Stomach (tissue), 9 donors: ENCODE results near the gene SGTB. TPM values are rescaled to one million over a fixed set of nuclear protein-coding genes. Genes with fewer than 3 reads are reported as not detected.

ENCODE experiments used
- DNase-seq, 2 donors: peaks; one replicate each; pipeline versions ENCODE4 v3.0.0 to v3.0.0-alpha.2; 2013 to 2019
- H3K27ac ChIP-seq, 5 donors: fragments of 200-600 bp in 4 of 5; sonication (generic) in 4 of 5; one replicate each; pipeline ENCODE4 v1.5.1; 2013 to 2019; ENCODE audit warnings: mild to moderate bottlenecking in 1 of 5, moderate library complexity in 1 of 5
- H3K27me3 ChIP-seq, 3 donors: fragments of 200-600 bp; sonication (generic); one replicate each; pipeline ENCODE4 v1.5.1; 2017 to 2019; ENCODE audit warnings: mixed run types in 1 of 3
- H3K36me3 ChIP-seq, 4 donors: fragments of 200-600 bp; sonication (generic); 1 replicate in 3 of 4; 2 replicates in 1 of 4; pipeline ENCODE4 v1.5.1; 2016 to 2019
- H3K4me1 ChIP-seq, 4 donors: fragments of 200-600 bp; sonication (generic); one replicate each; pipeline ENCODE4 v1.5.1; 2016 to 2019
- H3K4me3 ChIP-seq, 4 donors: fragments of 200-600 bp; sonication (generic) in 3 of 4; one replicate each; pipeline ENCODE4 v1.5.1; 2016 to 2019; ENCODE audit warnings: mild to moderate bottlenecking in 1 of 4
- H3K9me3 ChIP-seq, 4 donors: fragments of 200-600 bp; sonication (generic); one replicate each; pipeline ENCODE4 v1.5.1; 2016 to 2019
- EP300 ChIP-seq: sonication (generic); formaldehyde crosslinking; IDR thresholded peaks from one replicate; pipeline ENCODE4 v1.6.1; 2017; ENCODE audit warnings: antibody characterized with exemption
- POLR2A ChIP-seq, 4 donors: fragments of 450-650 bp; IDR thresholded peaks; one replicate each; pipeline ENCODE4 v1.6.1; 2016; ENCODE audit warnings: antibody characterized with exemption in 4 of 4, control low read depth in 2 of 4, mild to moderate bottlenecking in 1 of 4, moderate library complexity in 1 of 4
- POLR2AphosphoS5 ChIP-seq, 3 donors: sonication (generic); formaldehyde crosslinking; IDR thresholded peaks; one replicate each; pipeline ENCODE4 v1.6.1; 2016; ENCODE audit warnings: antibody characterized with exemption in 3 of 3
- WGBS, 5 donors: extraction: QIAGEN DNeasy Blood & Tissue Kit in 3 of 5; methylation state at CpG; one replicate each; pipeline versions ENCODE4 v1.1.5 to v1.1.7; 2013 to 2018; 5-methylcytosine and 5-hydroxymethylcytosine counted together
- intact Hi-C: fragments of 100-400 bp; cut with DNase I; formaldehyde crosslinking; loops from one replicate; pipeline ENCODE4 v1.15.1; 2023; ENCODE audit warnings: low total_unique reads
- polyA plus RNA-seq, 3 donors: library from polyadenylated mRNA; stranded (reverse); fragments of 200-250 nt; gene quantifications; one replicate each; pipeline ENCODE4 v1.2.3, GENCODE V29; 2013
- total RNA-seq, 5 donors: library from RNA; depleted of rRNA; stranded (reverse); fragments of >200 nt; gene quantifications; one replicate each; pipeline versions ENCODE4 v1.1.0 to v1.2.3, GENCODE V29; 2014 to 2016
- TF ChIP-seq, protein P1 (sequence below), 7 experiments: fragments of 450-650 bp in 4 of 7; fragments of 200-600 bp in 3 of 7; sonication (generic) in 3 of 7; IDR thresholded peaks; one replicate each; pipeline ENCODE4 v1.5.1; 2016 to 2019; ENCODE audit warnings: antibody characterized with exemption in 7 of 7, control low read depth in 2 of 7, mild to moderate bottlenecking in 1 of 7
- donor health status: healthy with polysubstance abuse.
- donor health status: Bipolar disorder and iron deficiency.
- donor health status: healthy.

The SGTB gene
- total and polyA plus RNA-seq, 8 donors, result 1.1 to 39.7 (median 3.6) TPM; not detected in 1

- no peak for TF ChIP-seq POLR2AphosphoS5 (IDR thresholded peaks at IDR 0.05)
- no peak for TF ChIP-seq EP300
- TF ChIP-seq POLR2A (IDR thresholded peaks at IDR 0.05), result no peak
- TF ChIP-seq, protein P1, sequence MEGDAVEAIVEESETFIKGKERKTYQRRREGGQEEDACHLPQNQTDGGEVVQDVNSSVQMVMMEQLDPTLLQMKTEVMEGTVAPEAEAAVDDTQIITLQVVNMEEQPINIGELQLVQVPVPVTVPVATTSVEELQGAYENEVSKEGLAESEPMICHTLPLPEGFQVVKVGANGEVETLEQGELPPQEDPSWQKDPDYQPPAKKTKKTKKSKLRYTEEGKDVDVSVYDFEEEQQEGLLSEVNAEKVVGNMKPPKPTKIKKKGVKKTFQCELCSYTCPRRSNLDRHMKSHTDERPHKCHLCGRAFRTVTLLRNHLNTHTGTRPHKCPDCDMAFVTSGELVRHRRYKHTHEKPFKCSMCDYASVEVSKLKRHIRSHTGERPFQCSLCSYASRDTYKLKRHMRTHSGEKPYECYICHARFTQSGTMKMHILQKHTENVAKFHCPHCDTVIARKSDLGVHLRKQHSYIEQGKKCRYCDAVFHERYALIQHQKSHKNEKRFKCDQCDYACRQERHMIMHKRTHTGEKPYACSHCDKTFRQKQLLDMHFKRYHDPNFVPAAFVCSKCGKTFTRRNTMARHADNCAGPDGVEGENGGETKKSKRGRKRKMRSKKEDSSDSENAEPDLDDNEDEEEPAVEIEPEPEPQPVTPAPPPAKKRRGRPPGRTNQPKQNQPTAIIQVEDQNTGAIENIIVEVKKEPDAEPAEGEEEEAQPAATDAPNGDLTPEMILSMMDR (IDR thresholded peaks at IDR 0.05), result no peak
- no peak for DNase-seq
- H3K4me1 ChIP-seq, result peaks cover 6 to 16% (median 8%) of the 10 kb centered on the region in 4 donors
- H3K36me3 ChIP-seq, result peaks cover 0 to 27% (median 19%) of the 10 kb centered on the region in 4 donors
- intact Hi-C loops, result no loop called here
- H3K4me3 ChIP-seq, result no peak overlapping the region
- no peak overlapping the region for H3K27ac ChIP-seq
- H3K9me3 ChIP-seq, result no peaks in the 10 kb centered on the region
- H3K27me3 ChIP-seq, result no peaks in the 10 kb centered on the region
Measured at GRCh38 chr5:65630981-65631380, 90.9 kb downstream of the SGTB start.

- peak in 1 of 2 donors; percentile 7 for DNase-seq
Measured at GRCh38 chr5:65625743-65626142, 96.2 kb downstream of the SGTB start.

DNA sequence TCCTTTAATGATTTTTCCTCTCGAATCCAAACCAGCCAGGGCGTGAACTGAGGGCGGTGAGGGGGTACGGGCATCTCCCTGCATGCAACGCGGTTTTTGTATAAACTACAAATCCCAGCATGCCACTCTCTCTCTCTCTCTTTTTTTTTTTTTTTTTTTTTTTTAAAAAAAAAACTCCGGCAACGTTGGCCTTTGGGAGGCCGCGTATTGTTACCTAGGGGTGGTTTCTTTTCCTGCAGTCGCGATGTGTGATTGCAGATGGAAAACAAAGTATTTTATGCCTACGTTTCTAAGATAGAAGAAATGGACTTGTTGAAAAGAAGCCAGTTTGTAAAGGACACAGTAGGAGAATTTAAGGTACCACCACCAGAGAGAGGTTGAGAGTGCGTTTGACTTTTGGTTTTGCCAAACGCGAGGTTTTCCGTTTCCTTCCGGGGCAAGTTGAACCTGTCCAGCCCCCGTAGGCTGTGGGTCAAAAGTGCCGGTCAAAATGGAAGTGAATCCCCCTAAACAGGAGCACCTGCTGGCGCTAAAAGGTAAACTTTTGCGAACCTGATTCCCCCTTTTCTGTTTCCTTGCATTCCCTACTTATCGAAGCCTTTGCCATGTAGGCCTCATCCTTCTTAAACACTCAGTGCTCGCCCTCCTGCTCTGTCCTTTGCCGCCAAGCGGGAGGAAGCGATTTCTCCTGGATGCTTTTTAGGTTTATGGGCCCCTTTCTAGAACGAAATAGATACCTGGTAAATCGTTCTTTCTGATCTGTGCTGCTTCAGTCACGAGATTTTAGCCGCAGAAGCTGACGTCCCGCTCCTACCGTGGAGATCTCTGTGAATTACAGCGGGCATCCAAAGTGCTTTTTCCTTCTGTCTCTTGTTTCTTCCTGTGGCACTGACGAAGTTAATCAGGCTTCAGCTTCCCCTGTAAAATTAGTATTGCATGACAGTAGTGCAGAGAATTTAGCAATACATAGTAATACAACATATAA is 97.0 kb downstream of the SGTB start, which contains the start of the genes SHLD3 and TRAPPC13:
SHLD3 (plus strand) TSS at position 457 of the 985 bp plus-strand sequence. CDS start 4,561 bp downstream, outside the sequence.
TRAPPC13 (plus strand) TSS at position 457 of the 985 bp plus-strand sequence; CDS start at position 491, 34 bp downstream.
- TF ChIP-seq POLR2AphosphoS5 (IDR thresholded peaks at IDR 0.05) (peak in 2 of 3 donors; percentile 53 to 76), EP300 (no peak), POLR2A (IDR thresholded peaks at IDR 0.05) (no peak)
- TF ChIP-seq, protein P1 (IDR thresholded peaks at IDR 0.05), result peak in 1 of 7 experiments; percentile 25
- DNase-seq, result peak; percentile 81 to 96
- intact Hi-C loops, result no loop called here
- 0 to 1% (median 0%) methylated on average over 36 of the region's 36 CpGs for WGBS, 5 donors
- Histone ChIP-seq H3K27me3 (no peaks in the 10 kb centered on the region), H3K27ac (peak within 1 kb of the TSS; percentile 39 to 87 (median 84)), H3K4me1 (peaks cover 28 to 54% (median 38%) of the 10 kb centered on the region in 4 donors), H3K4me3 (peak within 1 kb of the TSS; percentile 74 to 96 (median 84)), H3K9me3 (no peaks in the 10 kb centered on the region), H3K36me3 (peaks cover 0 to 16% (median 13%) of the 10 kb centered on the region in 4 donors)

More at GRCh38 chr5:65625743-65626142, 96.2 kb downstream of the SGTB start:
- Histone ChIP-seq H3K4me1 (peaks cover 28 to 51% (median 38%) of the 10 kb centered on the region in 4 donors), H3K4me3 (peak overlapping the region; percentile 74 to 96 (median 84)), H3K36me3 (peaks cover 0 to 18% (median 16%) of the 10 kb centered on the region in 4 donors), H3K27me3 (no peaks in the 10 kb centered on the region), H3K27ac (peak overlapping the region in 3 of 5 donors; percentile 77 to 87 (median 84)), H3K9me3 (no peaks in the 10 kb centered on the region)
- 45 to 63% (median 50%) methylated on average over 6 of the region's 6 CpGs for WGBS, 5 donors
- TF ChIP-seq EP300 (no peak), POLR2AphosphoS5 (IDR thresholded peaks at IDR 0.05) (no peak), POLR2A (IDR thresholded peaks at IDR 0.05) (no peak)
- TF ChIP-seq, protein P1 (IDR thresholded peaks at IDR 0.05), result no peak
- intact Hi-C loops, result no loop called here

DNA sequence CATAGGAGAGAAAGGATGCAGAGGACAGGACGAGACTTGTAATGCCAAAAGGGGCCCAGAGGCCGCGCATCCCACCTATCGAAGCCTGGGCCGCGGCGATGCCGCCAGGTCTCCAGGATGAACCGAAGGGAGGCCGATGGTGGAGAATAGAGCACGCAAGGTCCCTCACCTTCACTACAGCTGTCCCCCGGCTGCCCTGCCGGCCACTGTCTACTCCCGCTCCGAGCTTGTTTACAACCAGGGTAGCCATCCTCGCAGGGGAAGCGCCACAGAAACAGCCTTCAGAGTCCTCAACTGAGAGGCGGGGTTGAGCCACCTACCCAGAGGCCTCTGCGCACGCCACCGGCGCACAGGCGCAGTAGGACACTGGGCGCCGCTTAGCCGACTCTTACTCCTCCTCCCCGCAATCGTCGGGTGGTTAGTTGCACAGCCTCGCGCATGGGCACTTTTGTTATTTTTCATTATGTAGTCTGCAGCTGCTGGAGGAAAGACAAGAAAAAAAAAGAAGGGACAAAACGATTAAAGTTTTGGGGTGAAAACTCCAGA is 97.8 kb downstream of the SGTB start, which contains the start of gene TRIM23:
TRIM23 (minus strand) TSS at position 309 of the 546 bp plus-strand sequence; CDS start at position 250, 59 bp downstream.
- TF ChIP-seq POLR2AphosphoS5 (IDR thresholded peaks at IDR 0.05) (peak in 2 of 3 donors; percentile 46 to 70), POLR2A (IDR thresholded peaks at IDR 0.05) (no peak)

More for the DNA sequence above, 97.8 kb downstream of the SGTB start, which contains the start of gene TRIM23:
- no peaks in the 10 kb centered on the region for H3K27me3 ChIP-seq
- peaks cover 28 to 49% (median 39%) of the 10 kb centered on the region in 4 donors for H3K4me1 ChIP-seq
- H3K4me3 ChIP-seq, result peak within 1 kb of the TSS; percentile 74 to 96 (median 84)
- intact Hi-C loops, result no loop called here
- peaks cover 0 to 8% (median 5%) of the 10 kb centered on the region in 4 donors for H3K36me3 ChIP-seq
- H3K9me3 ChIP-seq, result no peaks in the 10 kb centered on the region
- peak; percentile 91 to 98 for DNase-seq
- peak within 1 kb of the TSS; percentile 39 to 87 (median 84) for H3K27ac ChIP-seq
- WGBS, 5 donors, result 0 to 1% (median 0%) methylated on average over 24 to 32 of the region's 32 CpGs
